ENCODE data around the gene METTL25B.

GRCh38 chr1:156747742-156748669 is 19.7 kb downstream of the METTL25B start:
- TF ChIP-seq POLR2AphosphoS5 (IDR thresholded peaks at IDR 0.05) (no peak), EP300 (IDR thresholded peaks at IDR 0.05) (no peak), POLR2A (IDR thresholded peaks at IDR 0.05) (no peak), CTCF (IDR thresholded peaks at IDR 0.05) (no peak)

Data from sigmoid colon (tissue), 4 donors.